GM12892 (cell line): Measurements from ENCODE around the gene HHIP.

ENCODE experiments used
- POLR2A ChIP-seq: IDR thresholded peaks from 2 replicates; pipeline ENCODE4 v1.6.1; 2011; ENCODE audit warnings: low read depth, low read length, control low read depth
- POLR2AphosphoS5 ChIP-seq: IDR thresholded peaks from 2 replicates; pipeline ENCODE4 v1.6.1; 2011; ENCODE audit warnings: low read depth, low read length, control low read depth
- TAF1 ChIP-seq: IDR thresholded peaks from 2 replicates; pipeline ENCODE4 v1.6.1; 2011; ENCODE audit warnings: low read depth, mild to moderate bottlenecking, control low read depth, low read length, borderline replicate concordance

- no peak for TF ChIP-seq POLR2AphosphoS5
- TF ChIP-seq TAF1: no peak
- TF ChIP-seq POLR2A: no peak
Observed at GRCh38 chr4:144787365-144788258, 141.7 kb downstream of the HHIP start.
